Activated CD4-positive, alpha-beta T cell treated with anti-CD3 and anti-CD28 coated beads, Interleukin-2, amount 50 U/mL, for 4 hours (primary cell): ENCODE measurements around the gene URGCP.

Experiments
- DNase-seq, 2 experiments: peaks; one replicate each; pipeline ENCODE4 v3.0.0-alpha.2; 2020

Gene URGCP, protein sequence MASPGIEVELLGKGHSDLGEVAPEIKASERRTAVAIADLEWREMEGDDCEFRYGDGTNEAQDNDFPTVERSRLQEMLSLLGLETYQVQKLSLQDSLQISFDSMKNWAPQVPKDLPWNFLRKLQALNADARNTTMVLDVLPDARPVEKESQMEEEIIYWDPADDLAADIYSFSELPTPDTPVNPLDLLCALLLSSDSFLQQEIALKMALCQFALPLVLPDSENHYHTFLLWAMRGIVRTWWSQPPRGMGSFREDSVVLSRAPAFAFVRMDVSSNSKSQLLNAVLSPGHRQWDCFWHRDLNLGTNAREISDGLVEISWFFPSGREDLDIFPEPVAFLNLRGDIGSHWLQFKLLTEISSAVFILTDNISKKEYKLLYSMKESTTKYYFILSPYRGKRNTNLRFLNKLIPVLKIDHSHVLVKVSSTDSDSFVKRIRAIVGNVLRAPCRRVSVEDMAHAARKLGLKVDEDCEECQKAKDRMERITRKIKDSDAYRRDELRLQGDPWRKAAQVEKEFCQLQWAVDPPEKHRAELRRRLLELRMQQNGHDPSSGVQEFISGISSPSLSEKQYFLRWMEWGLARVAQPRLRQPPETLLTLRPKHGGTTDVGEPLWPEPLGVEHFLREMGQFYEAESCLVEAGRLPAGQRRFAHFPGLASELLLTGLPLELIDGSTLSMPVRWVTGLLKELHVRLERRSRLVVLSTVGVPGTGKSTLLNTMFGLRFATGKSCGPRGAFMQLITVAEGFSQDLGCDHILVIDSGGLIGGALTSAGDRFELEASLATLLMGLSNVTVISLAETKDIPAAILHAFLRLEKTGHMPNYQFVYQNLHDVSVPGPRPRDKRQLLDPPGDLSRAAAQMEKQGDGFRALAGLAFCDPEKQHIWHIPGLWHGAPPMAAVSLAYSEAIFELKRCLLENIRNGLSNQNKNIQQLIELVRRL

DNA sequence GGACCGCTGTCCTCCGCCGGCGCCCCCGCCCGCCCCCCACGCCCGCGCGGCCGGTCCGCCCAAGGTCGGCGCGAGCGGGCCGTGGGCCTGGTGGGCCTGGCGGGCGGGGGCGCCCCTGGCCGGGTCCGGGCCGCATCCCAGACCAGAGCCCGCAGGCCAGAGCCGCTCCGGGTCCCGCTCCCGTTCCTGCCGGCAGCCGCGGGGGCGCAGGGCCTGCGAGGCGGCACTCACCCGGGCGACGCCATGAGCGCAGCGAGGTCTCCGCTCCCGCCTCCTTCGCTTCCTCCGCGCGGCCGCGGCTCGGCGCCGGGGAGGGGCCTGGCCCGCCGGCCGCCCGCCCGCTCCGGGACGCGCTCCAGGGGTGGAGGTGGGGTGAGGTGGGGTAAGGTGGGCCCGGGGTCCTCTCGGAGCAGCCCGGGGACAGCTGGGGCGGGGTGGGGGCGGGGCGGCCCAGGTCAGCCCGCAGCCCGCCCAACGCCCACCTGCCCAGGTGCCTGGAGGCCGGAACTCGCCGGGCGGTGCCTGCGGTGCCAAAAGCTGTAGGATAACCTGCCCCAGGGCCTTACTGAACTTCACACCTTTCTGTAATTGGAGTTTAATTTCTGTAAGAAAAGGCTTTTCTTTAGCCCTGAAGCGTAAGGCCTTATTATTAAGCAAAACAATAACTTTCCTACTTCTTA lies at the start of gene URGCP:
Gene URGCP (minus strand): TSS at position 266 of the 680 bp plus-strand sequence. CDS start 21 bp downstream, at position 245.
- DNase-seq: peak; percentile 33 to 40

DNA sequence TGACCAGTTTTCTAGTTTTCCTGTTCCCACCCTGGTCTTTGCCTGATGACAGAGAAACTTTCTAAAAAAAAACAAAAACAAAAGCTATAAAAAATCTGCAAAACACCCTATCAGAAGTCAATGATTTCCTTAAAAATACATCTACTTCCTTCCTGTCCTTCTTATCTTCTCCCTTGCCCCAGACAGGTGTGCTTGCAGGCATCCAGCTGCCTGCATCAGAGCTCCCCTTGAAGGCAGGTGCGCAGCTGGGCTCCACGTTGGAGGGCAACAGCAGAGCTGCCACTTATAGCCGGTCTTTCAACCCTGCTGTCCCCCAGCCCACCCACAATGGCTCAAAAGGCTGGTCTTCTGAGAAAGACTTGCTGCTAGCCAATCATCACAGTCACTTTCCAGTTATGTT lies 49.6 kb upstream of the URGCP start:
- DNase-seq: no peak

DNA sequence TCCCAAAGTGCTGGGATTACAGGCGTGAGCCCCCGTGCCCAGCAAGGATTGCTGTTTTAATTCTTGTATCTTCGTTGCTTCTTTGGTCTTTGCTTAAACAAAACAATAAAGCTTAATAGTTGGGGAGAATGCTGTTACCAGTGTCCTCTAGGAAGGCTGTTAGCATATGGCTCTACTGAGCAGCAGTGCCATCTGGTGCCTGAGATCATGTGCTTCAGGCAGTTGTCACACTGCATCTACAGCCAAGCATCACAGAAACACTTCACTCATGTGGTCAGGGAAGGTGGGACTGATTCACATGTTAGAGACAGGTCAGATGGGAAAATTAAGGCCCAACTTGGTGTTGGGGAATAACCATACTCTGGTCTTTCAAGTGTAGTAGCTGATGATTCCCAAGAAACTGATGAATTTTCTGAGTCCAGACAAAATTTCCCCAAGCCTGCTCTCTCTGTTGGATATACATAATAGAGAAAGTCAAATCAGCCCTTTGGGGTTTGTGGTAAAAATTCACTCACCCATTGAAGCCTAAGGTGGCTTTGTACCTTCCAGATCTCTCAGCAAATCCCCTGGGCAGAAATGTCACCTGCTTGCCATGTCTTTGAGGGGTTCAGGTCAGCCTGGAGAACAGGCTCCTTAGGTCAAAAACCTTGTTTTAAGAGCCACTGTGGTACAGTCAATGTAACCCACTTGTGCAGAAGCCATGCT lies 48.3 kb upstream of the URGCP start:
- no peak for DNase-seq

DNA sequence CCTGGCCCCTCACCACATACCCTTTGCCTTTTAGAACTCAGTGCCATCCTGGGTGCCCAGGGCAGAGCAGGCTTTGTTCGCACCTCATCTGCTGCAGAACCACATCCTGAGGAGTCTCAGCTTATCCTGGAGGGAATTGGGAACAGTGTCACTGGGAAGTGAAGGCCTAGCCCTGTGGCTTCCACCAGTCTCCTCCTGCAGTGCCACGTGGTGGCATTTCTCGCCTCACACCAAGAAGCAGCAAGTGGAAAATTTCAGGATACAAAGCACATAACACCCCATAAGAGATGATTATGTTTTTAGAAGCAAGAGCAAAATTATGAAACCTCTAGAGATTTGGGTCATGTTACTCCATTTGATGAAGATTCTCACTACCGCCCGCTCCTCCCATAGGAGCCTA lies 46.7 kb upstream of the URGCP start:
- no peak for DNase-seq

GRCh38 chr7:43952028-43952427 lies 45.6 kb upstream of the URGCP start:
- no peak for DNase-seq

DNA sequence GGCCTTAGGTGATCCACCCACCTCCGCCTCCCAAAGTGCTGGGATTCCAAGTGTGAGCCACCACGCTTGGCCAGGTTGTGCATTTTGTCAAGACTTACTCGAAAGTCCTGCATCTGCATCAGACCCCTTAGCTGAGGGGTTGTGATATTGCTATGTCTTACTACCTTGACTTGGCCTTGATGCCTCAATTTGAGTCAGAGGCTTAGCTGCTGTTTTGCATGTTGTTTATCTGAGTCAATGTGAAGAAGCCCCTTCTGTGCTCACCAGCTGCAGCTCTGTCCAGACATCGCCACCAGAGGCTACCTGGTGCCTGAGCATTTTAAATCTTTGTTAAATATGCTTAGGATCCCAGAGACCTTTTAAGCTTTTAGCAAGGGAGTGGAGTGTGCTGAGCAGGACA lies 37.9 kb upstream of the URGCP start:
- DNase-seq: no peak

DNA sequence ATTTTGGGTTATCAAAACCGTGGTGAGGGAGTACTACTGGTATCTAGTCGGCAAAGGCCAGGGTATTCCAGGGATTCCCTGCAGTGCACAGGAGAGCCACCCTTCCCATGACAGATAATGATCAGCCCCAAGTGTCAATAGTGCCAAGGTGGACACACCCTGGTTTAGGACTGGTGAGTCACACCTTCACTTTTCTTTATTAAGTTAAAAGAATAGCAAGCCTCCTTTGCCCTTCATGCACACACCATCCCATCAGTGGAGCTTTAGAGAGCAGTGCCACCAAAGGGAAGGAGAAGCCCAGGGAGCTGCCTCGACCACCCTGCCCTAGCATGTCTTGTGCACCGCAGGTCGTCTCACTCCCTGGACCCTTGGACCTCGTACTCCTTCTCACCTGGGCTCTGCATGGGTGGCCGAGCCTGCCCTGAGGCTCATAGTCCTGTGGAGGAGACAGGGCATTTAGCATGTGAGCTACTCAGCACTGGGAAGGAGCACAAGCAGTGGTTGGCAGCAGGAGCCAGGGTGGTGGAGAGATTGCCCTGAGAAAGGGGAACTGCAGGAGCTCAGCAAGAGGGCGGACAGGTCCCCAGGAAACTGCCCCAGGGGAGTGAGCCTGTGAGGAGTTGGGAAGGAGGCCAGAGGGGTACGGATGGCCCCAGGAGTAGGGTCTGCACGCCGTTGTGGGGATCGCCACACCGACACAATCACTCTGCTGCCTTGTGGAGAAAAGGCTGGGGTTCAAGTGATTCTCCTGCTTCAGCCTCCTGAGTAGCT lies 37.2 kb upstream of the URGCP start:
- no peak for DNase-seq

- DNase-seq: no peak
These were observed 36.6 kb upstream of the URGCP start for GRCh38 chr7:43942997-43943396.

- DNase-seq: no peak
These were observed 35.9 kb upstream of the URGCP start for GRCh38 chr7:43942250-43942649.

DNA sequence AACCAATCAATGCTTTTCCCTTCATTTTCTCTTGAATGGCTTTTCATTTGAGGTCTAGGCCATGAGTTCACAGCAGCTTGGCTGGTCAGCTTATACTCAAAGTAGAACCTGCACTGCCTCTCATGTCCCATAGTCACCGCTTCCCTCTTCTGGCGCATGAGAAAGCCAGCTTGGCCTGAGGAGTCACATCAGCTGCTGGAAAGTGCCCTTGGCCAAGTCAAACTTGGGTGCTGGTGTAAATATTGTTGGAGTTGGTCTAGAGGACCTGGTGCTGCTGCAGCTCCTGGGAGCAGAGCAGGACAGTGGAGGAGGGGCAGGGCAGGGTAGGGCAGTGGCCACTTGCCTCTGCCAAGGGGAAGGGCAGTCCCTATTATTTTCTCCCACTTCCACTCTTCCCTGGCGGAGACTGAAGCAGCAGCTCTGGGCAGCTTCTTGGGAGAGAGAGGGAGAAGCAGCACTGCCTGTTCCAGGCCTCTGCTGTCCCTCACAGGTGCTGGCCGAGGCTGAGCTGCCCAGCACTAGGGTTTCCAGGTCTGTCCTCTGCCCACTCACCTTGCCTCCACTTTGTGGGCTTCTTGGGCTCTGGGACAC lies 32.6 kb upstream of the URGCP start:
- DNase-seq: no peak

- DNase-seq: no peak
These were observed 31.0 kb upstream of the URGCP start for GRCh38 chr7:43937444-43937843.

- DNase-seq: no peak
These were observed 27.6 kb upstream of the URGCP start for GRCh38 chr7:43933902-43934560.

- no peak for DNase-seq
These were observed 24.9 kb upstream of the URGCP start for GRCh38 chr7:43931346-43931745.

DNA sequence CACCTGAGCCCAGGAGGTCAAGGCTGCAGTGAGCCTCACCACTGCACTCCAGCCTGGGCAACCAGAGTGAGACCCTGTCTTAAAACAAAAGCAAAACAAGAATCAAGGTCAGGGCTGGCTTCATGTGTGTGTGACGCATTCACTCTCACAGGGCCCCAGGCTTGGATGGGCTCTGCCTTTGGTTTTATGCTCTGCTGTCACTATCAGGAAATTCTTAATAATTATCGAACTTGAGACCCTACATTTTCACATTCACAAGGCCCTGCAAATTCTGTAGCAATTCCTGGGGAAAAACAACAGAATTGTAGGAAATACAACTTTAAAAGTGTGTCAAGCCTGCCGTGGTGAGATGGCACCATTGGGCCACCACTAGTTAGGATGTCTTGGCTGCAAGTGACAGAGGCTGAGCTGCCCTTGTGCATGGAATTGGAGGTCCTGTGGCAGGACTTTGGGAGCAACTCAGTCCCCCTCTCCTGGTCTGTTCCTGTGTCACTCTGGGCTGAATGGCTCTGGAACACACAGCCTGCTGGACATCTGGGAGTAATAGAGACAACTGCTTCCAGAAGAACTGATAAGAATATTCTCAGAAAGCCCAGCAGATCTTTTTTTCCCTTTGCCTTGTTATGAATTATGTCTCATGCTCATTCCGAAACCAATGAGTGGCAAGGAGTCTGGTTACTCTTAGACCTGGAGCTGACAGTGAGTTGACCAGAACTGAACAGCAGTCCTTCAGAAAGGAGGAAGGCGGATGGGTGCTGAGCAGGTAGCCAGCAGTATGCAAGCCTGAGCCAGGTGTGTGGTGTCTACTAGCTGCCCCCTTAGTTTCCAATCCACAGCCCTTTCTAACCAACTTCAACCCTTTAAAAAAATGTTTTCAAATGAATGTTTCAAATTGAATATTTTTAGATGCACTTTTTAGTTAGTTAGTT lies 23.4 kb upstream of the URGCP start:
- no peak for DNase-seq

- no peak for DNase-seq
These were observed 21.4 kb upstream of the URGCP start for GRCh38 chr7:43927810-43928209.

- DNase-seq: no peak
These were observed 20.4 kb upstream of the URGCP start for GRCh38 chr7:43926798-43927123.

DNA sequence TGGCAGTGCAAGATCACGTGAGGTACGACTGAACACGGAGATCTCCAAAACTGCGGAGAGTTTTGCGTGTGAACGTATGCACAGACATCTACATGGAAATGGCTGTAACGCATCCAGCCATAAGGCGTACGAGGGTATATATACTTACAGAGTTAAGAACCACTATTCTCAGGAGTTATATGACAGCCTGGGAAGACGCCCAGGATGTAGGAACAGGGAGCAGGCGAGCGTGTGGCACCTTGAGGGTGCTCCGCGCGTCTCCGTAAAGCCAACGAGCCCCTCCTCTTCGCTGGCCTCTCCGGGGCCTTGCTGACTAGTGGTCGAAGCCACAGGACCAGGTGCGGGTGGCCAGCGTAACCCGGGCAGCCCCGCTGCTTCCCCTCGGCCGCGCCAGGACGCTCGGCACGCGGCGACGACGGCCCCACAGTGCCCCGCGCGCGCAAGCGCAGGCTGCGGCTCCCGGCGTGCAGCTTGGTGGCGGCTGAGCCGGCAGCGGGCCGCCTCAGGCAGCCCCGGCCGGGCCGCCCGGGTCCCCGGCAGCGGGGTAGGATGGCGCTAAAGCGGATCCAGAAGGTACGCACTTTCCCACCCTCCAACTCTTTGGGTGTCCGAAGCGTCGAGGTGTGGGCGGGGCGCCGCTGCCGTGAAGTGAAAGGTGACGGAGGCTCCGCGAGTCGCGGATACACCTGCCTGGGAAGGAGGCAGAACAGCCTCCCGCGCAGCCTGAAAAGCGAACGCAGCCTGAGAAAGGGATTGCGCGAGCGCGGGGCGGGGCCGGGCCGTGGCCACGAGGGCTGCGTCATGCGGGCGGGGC lies 19.8 kb upstream of the URGCP start, which contains the start of gene UBE2D4:
Gene UBE2D4 (plus strand): TSS at position 453 of the 814 bp plus-strand sequence. CDS start 97 bp downstream, at position 550.
- DNase-seq: peak; percentile 85

- no peak for DNase-seq
These were observed 16.3 kb upstream of the URGCP start for GRCh38 chr7:43922726-43923125.

GRCh38 chr7:43921423-43921822 lies 15.0 kb upstream of the URGCP start:
- no peak for DNase-seq
